GM19351 (cell line): Measurements from ENCODE around the gene GUCY1B1.
A peak's percentile ranks its signal among the peaks of the same experiment; 100 is the strongest.

Experiments
- ATAC-seq: cut with Tn5 transposase; IDR thresholded peaks from one replicate; pipeline ENCODE4 v1.9.1; 2021; ENCODE audit warnings: mild to moderate bottlenecking, moderate library complexity; ENCODE audit not compliant: unreplicated experiment

The GUCY1B1 gene

DNA sequence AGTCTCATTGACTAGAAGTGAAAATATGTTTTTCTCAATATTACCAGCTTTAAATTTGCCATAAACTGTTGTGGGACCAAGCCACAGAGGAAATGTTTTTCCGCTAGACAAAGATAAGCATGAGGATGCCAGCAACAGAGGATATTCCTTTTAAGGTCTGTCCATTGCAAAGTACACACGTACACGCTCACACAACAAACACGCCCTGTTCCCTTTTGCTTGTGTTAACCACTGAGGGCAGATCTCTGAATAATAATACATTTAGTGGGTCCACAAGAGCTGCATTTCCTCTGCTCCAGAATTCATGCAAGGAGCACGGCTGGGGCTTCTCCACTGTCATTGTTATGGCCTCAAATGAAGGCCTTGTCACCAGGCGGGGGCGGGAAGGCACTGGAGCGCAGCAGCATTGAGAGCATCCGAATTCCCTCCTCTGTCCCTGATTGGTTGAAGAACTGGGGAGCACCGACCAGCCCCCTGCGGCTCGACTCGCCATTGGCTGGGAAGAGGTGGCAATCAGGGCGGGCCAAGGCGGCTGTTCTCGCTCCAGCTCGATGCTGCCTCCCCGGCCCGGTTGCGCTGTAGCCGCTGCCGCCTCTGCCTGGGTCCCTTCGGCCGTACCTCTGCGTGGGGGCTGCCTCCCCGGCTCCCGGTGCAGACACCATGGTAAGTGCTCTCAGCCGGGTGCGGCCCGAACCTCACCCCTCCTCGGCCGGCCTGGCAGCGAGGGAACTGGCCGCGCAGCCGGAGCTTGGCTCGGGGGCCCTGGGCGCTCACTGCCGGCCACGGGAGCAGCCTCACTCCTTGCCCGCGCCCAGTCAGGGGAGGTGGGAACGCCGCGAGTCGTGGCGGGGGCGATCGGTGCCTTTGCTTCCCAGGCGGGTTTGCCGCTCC, at the start of gene GUCY1B1:
GUCY1B1 (plus strand) TSS at position 541 of the 891 bp plus-strand sequence; CDS start at position 661, 120 bp downstream.
- peak; percentile 97 for ATAC-seq

DNA sequence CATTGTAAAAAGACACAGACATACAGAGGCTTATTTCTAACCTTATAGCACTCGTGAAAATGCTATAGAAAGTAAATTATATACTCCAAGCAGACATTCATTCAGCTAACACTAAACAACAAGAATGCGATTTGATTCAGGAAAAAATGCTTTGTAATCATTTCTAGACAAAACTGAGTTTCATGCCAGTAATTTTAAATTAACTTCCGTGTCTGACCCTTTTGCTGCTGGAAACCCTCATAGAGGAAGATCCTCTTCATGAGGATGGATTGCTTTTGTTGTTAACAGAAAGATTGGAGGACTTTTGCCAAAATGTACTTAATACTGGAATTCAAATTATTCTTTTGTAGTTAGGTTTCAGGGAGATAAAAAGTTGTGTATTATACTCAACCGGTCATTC, 48.9 kb upstream of the GUCY1B1 start:
- ATAC-seq: no peak

DNA sequence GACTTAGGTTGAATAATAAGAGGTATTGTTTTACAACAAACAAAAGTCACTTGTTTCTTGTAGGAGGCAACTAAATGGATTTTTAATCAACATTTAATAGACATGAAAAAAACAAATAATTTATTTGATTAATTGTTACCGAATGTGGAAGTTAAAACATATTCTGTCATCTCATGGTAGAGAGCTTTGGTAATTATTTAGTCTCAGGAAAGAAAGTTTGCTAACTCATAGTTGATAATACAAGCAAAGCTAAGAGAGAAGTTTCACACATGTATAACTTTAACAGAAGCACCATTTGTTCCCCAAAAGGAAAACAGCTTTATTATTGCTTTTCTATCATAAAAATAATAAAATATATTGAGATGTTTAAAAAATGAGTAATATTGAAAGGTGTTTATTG, 47.3 kb upstream of the GUCY1B1 start:
- ATAC-seq: no peak

DNA sequence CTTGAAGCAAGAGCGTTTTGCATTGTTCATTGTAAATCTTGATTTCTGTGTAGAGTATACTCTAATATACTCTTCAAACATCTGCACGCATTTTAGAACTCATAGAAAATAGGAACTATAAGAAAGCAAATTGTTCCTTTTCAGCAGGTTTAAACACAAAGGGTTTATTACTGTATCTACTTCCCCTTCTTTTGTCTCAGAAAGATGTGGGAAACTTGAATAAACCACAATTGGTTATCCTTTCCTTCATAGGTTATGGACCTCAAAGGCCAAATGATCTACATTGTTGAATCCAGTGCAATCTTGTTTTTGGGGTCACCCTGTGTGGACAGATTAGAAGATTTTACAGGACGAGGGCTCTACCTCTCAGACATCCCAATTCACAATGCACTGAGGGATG, 46.0 kb upstream of the GUCY1B1 start:
- no peak for ATAC-seq

DNA sequence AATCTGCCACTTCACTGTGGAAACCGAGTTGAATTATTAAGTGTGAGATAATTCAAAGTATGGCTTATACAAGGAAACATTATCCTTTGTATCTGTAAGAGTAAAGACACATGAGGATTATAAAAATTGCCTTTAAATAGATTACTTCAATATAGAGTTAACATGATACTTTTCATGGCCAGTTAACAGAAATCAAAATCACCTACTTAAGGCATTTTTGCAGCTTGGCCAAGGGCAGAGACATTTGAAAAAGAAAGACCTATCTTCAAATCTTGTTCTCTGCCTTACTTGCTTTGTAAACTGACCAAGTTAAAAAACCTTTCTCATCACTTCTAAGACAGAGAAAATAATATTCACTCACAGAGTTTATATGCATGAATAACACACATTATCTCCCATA, 44.9 kb upstream of the GUCY1B1 start:
- ATAC-seq: no peak

DNA sequence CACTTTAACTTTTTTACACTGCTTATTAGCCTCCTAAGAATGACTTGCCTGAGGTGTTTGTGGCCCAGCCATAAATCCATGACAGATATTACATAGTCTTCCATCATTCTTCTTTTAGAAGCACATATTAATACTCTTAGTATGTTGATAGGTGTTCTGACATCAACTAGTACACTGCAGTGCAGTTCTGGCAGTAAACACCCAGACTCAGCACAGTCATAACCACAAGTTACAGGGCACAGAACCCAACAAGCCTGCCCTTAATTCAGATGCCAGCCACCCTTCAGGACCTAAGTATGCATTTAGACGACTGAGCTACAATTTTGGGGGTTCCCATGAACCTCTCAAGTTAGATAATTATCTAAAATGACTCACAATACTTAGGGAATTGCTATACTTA, 36.5 kb upstream of the GUCY1B1 start:
- ATAC-seq: no peak

DNA sequence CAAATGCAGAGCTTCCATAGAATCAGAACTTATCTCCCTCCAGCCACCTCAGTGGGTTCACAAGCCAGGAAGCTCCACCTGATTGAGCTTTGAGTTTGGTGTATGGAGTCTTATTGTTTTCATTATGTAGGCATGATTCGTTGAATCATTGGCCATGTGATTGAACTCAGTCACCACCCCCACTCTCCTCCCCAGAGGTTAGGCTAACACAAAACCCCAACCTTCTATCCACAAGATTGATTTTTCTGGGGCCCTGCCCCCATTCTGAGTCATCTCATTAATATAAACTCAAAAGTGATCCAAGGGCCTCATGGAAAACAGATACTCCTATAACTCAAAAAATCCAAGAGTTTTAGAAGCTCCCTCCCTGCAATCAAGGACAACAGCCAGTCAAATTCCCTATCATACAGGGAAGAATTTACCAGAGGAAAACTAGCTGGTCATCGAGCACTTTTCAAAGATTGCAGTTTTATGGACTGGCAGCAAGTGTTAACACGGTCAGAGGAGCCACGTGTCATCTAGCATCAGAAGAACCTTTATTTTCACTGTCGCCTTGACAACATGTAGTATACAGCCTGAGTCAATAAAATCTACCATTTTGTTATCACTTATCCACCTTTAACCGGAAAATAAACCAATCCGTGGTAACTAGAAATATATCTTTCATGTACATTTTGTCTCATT, 35.9 kb upstream of the GUCY1B1 start:
- no peak for ATAC-seq

DNA sequence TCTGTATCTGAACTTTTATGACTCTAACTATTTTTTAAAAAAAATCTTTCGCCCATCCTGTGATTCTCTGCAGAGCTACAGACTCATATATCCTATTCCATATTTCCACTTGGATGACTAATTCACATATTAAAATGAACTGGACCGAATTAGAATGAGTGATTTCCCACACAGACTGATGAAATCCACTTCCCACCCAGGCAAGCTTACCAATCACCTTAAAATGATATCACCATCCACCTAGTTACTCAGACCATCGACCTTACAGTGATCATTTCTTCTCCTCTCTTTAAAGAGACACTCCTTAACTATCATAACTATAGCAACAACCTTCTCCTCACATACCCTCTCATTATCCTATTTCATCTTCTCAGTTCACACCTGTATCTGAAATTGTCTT, 34.1 kb upstream of the GUCY1B1 start:
- ATAC-seq: no peak

DNA sequence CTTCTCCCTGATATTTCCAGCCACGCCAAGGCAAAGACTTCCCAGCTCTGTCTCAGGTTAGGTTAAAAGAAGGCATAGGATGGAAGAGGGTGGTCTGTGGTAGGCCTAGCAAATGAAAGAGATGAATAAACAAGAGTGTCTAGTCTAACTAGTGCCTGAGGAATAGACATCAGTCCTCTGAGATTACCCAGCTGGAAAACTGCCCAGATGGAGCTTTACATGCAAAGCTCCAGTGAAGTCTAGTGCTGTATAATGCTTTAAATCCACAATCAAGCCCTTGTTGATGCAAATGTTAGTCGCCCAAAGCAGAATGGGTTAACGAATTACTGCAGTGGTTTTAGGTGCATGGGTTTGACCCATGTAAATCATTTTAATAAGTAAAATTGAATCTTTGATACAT, 24.8 kb upstream of the GUCY1B1 start:
- no peak for ATAC-seq

DNA sequence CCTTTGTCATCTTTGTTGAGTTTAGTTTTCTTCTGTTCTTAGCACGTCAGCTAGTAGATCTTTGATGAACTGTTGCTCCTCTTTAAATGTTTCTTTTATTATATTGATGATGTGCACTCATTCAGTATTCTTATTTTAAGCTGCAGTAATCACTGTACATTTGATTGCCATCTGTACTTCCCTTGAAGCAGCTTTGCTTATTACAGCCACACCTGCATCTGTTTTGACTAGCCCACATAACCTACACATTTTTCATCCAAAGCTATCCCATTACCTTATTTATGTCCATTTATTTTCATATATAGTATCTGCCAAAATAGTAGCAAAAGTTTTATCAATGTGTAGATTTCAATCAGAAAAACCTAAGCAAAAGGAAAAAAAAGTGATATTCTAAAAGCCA, 23.9 kb upstream of the GUCY1B1 start:
- no peak for ATAC-seq

DNA sequence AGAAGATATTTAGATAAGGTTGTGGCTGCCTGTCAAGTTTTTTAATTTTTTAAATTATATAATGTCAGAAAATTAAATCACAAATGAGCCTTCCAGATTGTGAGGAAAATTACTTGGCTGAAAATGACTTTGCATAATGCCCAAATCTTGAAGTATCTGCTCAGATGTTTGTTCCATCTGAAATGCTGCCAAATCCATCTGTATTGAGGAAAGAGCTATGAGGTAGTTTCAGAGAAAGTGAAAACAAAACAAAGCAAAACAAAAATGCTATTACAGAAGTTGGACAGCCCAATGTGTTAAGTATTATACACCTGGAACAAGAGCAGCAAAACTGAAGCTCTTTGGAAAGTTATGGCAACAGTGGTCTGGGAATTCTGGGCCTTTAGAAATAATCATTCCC, 23.3 kb upstream of the GUCY1B1 start:
- no peak for ATAC-seq

DNA sequence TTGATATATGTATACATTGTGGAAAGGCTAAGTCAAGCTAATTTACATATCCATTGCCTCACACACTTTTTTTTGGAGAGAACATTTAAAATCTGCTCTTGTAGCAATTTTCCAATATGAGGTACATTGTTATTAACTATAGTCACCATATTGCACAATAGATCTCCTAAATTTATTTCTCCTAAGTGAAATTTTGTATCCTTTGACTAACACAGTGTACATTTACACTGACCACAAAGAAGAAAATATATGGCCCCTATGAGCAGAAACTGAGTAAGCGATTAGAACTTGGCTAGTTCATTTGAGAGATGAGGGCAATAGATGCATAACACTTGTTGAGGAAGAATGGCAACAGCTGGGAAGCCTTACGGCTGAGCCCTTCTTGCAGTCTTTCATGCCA, 20.3 kb upstream of the GUCY1B1 start:
- no peak for ATAC-seq

DNA sequence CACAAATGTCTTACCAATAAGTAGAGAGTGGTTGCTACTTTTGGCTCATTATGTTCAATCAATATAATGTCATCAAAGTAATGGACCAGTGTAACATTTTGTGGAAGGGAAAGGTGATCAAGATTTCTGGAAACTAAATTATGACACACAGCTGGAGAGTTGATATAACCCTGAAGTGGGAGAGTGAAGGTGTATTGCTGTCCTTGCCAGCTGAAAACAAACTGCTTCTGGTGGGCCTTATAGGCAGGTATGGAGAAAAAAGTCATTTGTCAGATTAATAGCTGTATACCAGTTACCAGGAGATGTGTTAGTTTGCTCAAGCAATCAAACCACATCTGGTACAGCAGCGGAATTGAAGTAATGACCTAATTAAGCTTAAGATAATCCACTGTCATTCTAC, 17.3 kb upstream of the GUCY1B1 start:
- ATAC-seq: no peak

DNA sequence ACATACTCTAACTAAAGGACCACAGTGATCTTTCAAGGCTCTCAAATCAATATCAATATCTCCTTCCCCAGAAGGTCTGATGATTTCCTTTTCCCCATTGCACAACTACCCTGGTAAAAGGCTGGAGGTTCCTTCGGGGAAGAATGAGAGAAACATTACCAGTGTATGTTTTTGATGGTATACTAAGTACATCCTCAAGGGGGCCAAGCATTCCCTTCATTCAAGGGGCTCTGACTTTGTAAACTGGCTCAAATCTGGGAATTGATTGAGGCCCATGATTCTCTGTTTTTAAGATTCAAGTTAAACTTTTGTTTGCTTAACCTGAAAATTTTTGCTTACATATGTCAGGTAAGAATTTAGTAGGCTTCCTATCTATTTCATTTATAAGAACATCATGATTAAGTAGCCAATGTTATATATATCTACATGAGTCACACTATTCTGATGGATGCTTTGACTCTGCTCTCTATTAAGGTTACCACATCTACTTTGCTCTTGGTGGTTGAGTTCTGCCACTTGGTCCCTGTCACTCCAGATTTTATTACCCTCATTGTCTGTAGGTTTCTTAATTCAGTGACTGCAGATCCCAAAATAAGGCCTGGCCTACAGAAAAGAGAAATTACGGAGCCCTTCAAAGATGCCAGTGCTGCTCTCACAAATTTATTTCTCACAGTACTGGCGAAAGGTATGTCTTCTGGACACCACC, 16.4 kb upstream of the GUCY1B1 start:
- no peak for ATAC-seq

DNA sequence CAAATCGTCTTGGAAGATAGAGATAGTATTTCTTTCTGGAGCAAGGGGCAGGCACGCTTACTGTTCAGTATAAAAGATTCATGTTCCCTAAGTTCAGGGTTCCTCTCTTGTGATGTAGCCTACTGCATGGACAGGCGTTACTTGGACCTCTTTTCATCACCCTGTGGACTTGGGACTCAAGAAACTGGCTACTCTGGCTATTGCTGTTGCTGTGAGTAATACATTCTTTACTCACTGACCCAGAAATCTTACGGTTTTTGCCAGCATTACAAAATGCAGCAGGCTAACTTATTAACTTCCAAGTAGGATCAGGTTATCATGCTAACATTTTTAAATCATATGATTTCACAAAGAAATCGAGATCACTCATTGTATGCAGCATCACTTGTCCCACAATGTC, 12.8 kb upstream of the GUCY1B1 start:
- ATAC-seq: no peak

DNA sequence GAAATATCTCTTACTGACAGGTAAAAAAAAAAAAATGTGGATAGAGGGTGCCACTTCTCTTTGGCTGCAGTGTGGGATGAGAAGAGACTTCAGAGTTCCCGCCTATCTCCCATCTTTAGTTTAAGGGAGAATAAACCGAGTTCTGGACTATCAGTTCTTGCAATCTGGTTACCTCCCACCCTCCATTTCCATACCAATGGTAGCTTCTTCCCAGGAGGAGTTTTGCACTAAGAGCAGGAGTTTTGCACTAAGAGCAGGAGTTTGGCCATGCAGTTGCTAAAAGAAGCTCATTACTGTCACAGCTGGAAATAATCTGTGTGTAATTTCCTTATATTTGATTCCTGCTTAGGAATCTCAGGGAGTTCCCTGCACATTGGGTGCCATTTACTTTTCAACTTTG, 10.8 kb upstream of the GUCY1B1 start:
- no peak for ATAC-seq

DNA sequence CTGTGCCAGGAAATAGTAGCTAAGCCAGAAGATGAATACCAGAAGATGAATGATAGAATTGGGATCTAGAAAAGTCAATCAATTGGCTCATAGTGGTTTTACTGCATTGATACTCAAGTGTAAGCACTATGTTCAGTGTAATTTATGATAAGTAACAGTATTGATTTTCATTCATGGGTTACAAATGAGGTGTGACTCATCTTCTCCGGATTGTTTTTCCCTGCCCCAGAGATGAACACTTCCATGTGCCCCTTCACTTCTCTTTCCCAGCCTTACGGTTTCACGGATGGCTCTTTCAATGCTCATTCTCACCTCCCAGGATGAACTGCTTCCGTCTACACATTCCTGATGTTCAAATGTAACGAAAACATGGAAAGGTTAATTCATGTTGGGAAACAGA, 9.8 kb upstream of the GUCY1B1 start:
- no peak for ATAC-seq

DNA sequence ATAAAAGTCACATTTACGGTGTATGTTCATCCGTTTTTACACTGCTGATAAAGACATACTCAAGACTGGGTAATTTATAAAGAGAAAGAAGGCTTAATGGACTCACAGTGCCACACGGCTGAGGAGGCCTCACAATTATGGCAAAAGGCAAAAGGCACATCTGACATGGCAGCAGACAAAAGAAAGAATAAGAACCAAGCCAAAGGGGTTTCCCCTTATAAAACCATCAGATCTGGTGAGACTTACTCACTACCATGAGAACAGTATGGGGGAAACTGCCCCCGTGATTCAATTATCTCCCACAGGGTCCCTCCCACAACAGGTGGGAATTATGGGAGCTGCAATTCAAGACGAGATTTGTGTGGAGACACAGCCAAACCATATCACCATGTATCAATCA, 7.3 kb upstream of the GUCY1B1 start:
- ATAC-seq: no peak

DNA sequence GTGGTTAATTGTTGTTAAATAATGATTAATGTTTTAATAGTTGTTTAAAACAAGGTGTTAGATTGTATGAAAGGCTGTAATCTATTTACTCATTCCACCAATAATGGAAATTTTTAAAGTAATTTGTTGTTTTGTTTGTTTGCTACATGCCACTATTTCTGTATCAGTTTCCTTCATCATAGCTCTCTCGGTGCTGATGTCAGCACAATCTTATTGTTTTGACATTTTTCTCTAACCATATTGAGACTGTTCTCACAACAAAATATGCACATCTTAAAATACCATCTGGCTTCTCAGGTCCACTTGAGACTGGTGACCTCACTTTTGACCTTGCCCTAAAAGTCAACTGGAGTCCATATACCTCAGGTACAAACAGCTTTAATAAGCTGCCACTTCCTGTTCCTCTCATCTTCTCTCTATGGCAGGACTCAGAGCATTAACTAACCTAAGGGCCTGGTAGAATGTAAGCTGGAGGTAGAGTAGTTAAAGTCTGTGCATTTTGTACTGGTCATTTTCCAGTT, 1.0 kb upstream of the GUCY1B1 start:
- ATAC-seq: no peak

DNA sequence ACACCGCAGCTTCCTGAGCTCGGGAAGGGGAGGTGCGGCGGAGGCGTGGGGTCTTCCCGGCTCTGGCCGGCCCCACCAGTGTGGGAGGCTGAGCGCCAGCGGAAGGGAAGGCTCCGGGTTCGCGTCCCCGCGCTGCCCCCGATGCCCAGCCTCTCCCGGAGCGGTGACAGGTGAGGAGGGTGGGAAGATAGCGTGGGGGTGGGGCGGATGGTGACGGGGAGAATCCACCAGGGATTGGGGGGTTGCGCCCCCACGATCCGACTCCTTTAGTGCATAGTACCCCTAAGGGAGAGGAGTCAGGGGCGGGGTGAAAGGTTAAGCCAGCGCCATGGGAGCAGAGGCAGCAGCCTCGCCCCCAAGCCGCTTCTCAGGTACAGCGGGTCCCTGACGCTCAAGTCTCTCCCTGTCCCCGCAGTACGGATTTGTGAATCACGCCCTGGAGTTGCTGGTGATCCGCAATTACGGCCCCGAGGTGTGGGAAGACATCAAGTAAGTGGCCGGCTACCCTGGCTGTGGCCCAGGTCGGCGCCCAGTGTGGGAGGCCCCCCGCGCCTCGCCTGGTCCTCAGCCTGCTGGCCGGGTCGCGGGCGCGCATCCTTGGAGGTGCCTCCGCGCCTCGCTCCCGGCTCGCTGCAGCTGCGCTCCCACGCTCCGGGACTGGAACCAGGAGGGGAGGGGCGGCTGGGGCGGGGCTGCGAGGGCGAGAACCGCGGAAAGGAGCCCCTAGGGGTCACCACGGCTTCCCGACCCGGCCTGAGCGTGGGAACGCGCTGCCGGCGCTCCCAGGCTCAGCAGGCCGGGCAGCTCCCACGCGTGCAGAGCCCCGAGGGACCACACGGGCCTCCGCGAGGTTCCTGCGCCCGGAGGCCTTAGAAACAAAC, 791 bp downstream of the GUCY1B1 start:
- peak; percentile 13 for ATAC-seq

DNA sequence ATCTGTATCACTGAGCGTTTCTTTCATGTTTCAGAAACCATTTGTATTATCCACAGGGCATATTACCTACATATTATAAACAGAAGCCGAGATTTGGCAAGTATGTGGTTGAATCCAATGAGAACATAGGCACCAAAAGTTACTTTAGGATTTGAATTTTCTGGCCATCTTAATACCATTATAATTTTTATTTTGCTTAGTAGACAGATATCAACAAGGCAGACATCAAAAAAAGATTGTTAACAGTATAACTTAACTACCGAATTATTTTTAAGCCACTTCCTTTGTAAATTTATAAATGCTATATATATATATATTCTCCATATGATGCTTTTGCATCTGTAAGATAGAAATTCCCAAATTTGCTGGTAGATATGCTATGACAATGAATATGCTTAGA, 2.2 kb downstream of the GUCY1B1 start:
- no peak for ATAC-seq
